ENCODE measurements around the gene TTN.

DNA sequence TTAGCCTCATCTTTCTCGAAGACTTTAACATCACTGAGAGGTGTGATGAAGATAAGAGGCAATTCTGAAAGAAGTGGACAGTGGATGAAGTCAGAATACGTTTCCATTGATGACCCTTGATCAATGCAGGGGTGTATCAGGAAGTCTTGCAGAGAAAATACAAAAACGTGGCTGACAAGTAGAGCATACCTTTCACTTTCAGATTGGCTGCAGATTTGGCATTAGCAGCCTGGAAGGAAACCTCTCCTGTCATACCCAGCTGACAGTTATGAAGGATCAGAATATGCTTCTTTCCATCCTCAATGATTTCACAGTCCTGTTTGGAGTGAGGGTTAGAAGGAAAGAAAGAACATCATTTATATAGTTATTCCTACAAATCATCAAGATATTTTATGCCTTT, 174.5 kb downstream of the TTN start:
- TF ChIP-seq, protein P1, sequence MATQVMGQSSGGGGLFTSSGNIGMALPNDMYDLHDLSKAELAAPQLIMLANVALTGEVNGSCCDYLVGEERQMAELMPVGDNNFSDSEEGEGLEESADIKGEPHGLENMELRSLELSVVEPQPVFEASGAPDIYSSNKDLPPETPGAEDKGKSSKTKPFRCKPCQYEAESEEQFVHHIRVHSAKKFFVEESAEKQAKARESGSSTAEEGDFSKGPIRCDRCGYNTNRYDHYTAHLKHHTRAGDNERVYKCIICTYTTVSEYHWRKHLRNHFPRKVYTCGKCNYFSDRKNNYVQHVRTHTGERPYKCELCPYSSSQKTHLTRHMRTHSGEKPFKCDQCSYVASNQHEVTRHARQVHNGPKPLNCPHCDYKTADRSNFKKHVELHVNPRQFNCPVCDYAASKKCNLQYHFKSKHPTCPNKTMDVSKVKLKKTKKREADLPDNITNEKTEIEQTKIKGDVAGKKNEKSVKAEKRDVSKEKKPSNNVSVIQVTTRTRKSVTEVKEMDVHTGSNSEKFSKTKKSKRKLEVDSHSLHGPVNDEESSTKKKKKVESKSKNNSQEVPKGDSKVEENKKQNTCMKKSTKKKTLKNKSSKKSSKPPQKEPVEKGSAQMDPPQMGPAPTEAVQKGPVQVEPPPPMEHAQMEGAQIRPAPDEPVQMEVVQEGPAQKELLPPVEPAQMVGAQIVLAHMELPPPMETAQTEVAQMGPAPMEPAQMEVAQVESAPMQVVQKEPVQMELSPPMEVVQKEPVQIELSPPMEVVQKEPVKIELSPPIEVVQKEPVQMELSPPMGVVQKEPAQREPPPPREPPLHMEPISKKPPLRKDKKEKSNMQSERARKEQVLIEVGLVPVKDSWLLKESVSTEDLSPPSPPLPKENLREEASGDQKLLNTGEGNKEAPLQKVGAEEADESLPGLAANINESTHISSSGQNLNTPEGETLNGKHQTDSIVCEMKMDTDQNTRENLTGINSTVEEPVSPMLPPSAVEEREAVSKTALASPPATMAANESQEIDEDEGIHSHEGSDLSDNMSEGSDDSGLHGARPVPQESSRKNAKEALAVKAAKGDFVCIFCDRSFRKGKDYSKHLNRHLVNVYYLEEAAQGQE (IDR thresholded peaks at IDR 0.05) = no peak
- TF ChIP-seq YY1 (IDR thresholded peaks at IDR 0.05) (no peak), GABPA (IDR thresholded peaks at IDR 0.05 in 1 of 2, conservative IDR thresholded peaks at IDR 0.05 in 1 of 2) (no peak), SP1 (IDR thresholded peaks at IDR 0.05) (no peak), FOXA1 (IDR thresholded peaks at IDR 0.05) (no peak), JUND (IDR thresholded peaks at IDR 0.05) (no peak), TAF1 (conservative IDR thresholded peaks at IDR 0.05) (no peak), HNF4A (conservative IDR thresholded peaks at IDR 0.05) (no peak), RAD21 (IDR thresholded peaks at IDR 0.05) (no peak)
- TF ChIP-seq, protein P2, sequence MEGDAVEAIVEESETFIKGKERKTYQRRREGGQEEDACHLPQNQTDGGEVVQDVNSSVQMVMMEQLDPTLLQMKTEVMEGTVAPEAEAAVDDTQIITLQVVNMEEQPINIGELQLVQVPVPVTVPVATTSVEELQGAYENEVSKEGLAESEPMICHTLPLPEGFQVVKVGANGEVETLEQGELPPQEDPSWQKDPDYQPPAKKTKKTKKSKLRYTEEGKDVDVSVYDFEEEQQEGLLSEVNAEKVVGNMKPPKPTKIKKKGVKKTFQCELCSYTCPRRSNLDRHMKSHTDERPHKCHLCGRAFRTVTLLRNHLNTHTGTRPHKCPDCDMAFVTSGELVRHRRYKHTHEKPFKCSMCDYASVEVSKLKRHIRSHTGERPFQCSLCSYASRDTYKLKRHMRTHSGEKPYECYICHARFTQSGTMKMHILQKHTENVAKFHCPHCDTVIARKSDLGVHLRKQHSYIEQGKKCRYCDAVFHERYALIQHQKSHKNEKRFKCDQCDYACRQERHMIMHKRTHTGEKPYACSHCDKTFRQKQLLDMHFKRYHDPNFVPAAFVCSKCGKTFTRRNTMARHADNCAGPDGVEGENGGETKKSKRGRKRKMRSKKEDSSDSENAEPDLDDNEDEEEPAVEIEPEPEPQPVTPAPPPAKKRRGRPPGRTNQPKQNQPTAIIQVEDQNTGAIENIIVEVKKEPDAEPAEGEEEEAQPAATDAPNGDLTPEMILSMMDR (IDR thresholded peaks at IDR 0.05; ENCODE audit: low read depth, low read length, missing input control) = no peak
- TF ChIP-seq, protein P3, sequence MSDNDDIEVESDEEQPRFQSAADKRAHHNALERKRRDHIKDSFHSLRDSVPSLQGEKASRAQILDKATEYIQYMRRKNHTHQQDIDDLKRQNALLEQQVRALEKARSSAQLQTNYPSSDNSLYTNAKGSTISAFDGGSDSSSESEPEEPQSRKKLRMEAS (IDR thresholded peaks at IDR 0.05) = no peak
- TF ChIP-seq, protein P4, sequence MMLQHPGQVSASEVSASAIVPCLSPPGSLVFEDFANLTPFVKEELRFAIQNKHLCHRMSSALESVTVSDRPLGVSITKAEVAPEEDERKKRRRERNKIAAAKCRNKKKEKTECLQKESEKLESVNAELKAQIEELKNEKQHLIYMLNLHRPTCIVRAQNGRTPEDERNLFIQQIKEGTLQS (IDR thresholded peaks at IDR 0.05) = no peak

All from liver (tissue), 3 donors.